ENCODE results near the gene ADO.

GRCh38 chr10:62755662-62756653, 48.6 kb upstream of the ADO start:
- TF ChIP-seq, protein P1, sequence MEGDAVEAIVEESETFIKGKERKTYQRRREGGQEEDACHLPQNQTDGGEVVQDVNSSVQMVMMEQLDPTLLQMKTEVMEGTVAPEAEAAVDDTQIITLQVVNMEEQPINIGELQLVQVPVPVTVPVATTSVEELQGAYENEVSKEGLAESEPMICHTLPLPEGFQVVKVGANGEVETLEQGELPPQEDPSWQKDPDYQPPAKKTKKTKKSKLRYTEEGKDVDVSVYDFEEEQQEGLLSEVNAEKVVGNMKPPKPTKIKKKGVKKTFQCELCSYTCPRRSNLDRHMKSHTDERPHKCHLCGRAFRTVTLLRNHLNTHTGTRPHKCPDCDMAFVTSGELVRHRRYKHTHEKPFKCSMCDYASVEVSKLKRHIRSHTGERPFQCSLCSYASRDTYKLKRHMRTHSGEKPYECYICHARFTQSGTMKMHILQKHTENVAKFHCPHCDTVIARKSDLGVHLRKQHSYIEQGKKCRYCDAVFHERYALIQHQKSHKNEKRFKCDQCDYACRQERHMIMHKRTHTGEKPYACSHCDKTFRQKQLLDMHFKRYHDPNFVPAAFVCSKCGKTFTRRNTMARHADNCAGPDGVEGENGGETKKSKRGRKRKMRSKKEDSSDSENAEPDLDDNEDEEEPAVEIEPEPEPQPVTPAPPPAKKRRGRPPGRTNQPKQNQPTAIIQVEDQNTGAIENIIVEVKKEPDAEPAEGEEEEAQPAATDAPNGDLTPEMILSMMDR (CRISPR knock-in tag; IDR thresholded peaks at IDR 0.05) = no peak
- no peak for TF ChIP-seq ZC3H4 (CRISPR knock-in tag; IDR thresholded peaks at IDR 0.05; ENCODE audit: borderline replicate concordance)
- TF ChIP-seq RELA (CRISPR knock-in tag; IDR thresholded peaks at IDR 0.05) = no peak
